Breast epithelium (tissue), 3 donors: Measurements from ENCODE around the gene GCGR.

Experiments used
- POLR2AphosphoS5 ChIP-seq, 3 donors: sonication (generic); formaldehyde crosslinking; IDR thresholded peaks; one replicate each; pipeline ENCODE4 v1.6.1; 2017; ENCODE audit warnings: antibody characterized with exemption in 3 of 3
- TF ChIP-seq, protein P1 (sequence below), 3 donors: fragments of 450-650 bp; IDR thresholded peaks; one replicate each; pipeline ENCODE4 v1.5.1; 2016 to 2017; ENCODE audit warnings: antibody characterized with exemption in 3 of 3, mild to moderate bottlenecking in 3 of 3, moderate library complexity in 3 of 3

DNA sequence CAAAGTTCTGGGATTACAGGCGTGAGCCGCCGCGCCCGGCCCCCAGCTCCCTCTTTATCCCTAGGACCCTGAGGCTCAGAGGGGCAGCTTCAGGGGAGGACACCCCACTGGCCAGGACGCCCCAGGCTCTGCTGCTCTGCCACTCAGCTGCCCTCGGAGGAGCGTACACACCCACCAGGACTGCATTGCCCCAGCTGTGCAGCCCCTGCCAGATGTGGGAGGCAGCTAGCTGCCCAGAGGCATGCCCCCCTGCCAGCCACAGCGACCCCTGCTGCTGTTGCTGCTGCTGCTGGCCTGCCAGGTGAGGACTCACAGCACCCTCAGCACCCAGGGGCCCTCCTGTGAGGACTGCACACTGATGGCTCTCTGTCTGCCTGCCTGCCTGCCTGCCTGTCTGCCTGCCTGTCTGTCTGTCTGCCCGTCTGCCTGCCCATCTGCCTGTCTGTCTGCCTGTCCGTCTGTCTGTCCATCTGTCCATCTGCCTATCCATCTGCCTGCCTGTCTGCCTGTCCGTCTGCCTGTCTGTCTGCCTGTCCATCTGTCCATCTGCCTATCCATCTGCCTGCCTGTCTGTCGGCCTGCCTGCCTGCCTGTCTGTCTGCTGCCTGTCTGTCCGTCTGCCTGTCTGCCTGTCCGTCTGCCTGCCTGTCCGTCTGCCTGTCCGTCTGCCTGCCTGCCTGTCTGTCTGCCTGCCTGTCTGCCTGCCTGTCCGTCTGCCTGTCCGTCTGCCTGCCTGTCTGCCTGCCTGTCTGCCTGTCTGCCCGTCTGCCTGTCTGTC is 5.0 kb downstream of the GCGR start:
- TF ChIP-seq, protein P1, sequence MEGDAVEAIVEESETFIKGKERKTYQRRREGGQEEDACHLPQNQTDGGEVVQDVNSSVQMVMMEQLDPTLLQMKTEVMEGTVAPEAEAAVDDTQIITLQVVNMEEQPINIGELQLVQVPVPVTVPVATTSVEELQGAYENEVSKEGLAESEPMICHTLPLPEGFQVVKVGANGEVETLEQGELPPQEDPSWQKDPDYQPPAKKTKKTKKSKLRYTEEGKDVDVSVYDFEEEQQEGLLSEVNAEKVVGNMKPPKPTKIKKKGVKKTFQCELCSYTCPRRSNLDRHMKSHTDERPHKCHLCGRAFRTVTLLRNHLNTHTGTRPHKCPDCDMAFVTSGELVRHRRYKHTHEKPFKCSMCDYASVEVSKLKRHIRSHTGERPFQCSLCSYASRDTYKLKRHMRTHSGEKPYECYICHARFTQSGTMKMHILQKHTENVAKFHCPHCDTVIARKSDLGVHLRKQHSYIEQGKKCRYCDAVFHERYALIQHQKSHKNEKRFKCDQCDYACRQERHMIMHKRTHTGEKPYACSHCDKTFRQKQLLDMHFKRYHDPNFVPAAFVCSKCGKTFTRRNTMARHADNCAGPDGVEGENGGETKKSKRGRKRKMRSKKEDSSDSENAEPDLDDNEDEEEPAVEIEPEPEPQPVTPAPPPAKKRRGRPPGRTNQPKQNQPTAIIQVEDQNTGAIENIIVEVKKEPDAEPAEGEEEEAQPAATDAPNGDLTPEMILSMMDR (IDR thresholded peaks at IDR 0.05), result no peak
- no peak for TF ChIP-seq POLR2AphosphoS5 (IDR thresholded peaks at IDR 0.05)
